GM12878 (cell line): Measurements from ENCODE around the gene ELOA. TPM values are rescaled to one million over a fixed set of nuclear protein-coding genes. Genes with fewer than 3 reads are reported as not detected.
A peak's percentile ranks its signal among the peaks of the same experiment; 100 is the strongest.

ENCODE experiments used
- ASH2L ChIP-seq: fragments of 300-600, 200-600 bp; sonication (generic); IDR thresholded peaks from 2 replicates; pipeline ENCODE4 v1.6.1; 2017; ENCODE audit warnings: low read depth, mild to moderate bottlenecking, borderline replicate concordance
- ATF3 ChIP-seq: IDR thresholded peaks from 2 replicates; pipeline ENCODE4 v1.6.1; 2011; ENCODE audit warnings: low read depth, mild to moderate bottlenecking, low read length, moderate library complexity, borderline replicate concordance; ENCODE audit errors: extremely low read depth
- CBX5 ChIP-seq: sonication (generic); IDR thresholded peaks from 2 replicates; pipeline ENCODE4 v1.6.1; 2016; ENCODE audit warnings: low read depth, moderate library complexity, mild to moderate bottlenecking, inconsistent platforms
- CHD4 ChIP-seq: fragments of 200-600 bp; sonication (generic); IDR thresholded peaks from 2 replicates; pipeline ENCODE4 v1.6.1; 2016; ENCODE audit warnings: mild to moderate bottlenecking
- CREB1 ChIP-seq: IDR thresholded peaks from 2 replicates; pipeline ENCODE4 v1.6.1; 2012; ENCODE audit warnings: low read depth, mild to moderate bottlenecking, inconsistent platforms
- CTCF ChIP-seq, 3 experiments: IDR thresholded peaks in 2 of 3; conservative IDR thresholded peaks in 1 of 3; 2 replicates each; pipeline ENCODE4 v1.5.1; 2011; ENCODE audit warnings: low read depth in 3 of 3, low read length in 3 of 3, mild to moderate bottlenecking in 3 of 3, control low read depth in 2 of 3, moderate library complexity in 2 of 3, inconsistent platforms in 1 of 3, mixed read lengths in 1 of 3; ENCODE audit not compliant: control insufficient read depth in 2 of 3, insufficient read depth in 1 of 3; ENCODE audit errors: extremely low read depth in 1 of 3
- EP300 ChIP-seq, 2 experiments: fragments of 150-350 bp in 1 of 2; IDR thresholded peaks; 2 replicates each; pipeline ENCODE4 v1.6.1; 2011 to 2012; ENCODE audit warnings: low read depth in 2 of 2, low read length in 2 of 2, borderline replicate concordance in 1 of 2, improper control_type of control experiment in 1 of 2, inconsistent platforms in 1 of 2; ENCODE audit not compliant: control insufficient read depth in 1 of 2
- GATAD2B ChIP-seq: fragments of 450-650 bp; conservative IDR thresholded peaks from 2 replicates; pipeline ENCODE4 v1.6.1; 2017; ENCODE audit warnings: low read depth, mild to moderate bottlenecking, moderate library complexity
- HDAC2 ChIP-seq: fragments of 200-600 bp; sonication (generic); IDR thresholded peaks from 2 replicates; pipeline ENCODE4 v1.6.1; 2017
- LARP7 ChIP-seq: fragments of 450-650 bp; IDR thresholded peaks from 2 replicates; pipeline ENCODE4 v1.6.1; 2017; ENCODE audit warnings: mild to moderate bottlenecking
- MLLT1 ChIP-seq: fragments of 450-650 bp; IDR thresholded peaks from 2 replicates; pipeline ENCODE4 v1.6.1; 2016; ENCODE audit warnings: mild to moderate bottlenecking
- MXI1 ChIP-seq: fragments of 150-350 bp; IDR thresholded peaks from 2 replicates; pipeline ENCODE4 v1.6.1; 2011; ENCODE audit warnings: low read depth, mild to moderate bottlenecking, inconsistent platforms, low read length, improper control_type of control experiment
- MYC ChIP-seq: IDR thresholded peaks from 2 replicates; pipeline ENCODE4 v1.6.1; 2011; ENCODE audit warnings: mild to moderate bottlenecking, low read length, moderate library complexity, inconsistent platforms; ENCODE audit not compliant: insufficient read depth, insufficient replicate concordance, insufficient read length, severe bottlenecking
- NFYB ChIP-seq: IDR thresholded peaks from 2 replicates; pipeline ENCODE4 v1.6.1; 2011; ENCODE audit warnings: low read depth, mild to moderate bottlenecking, low read length, improper control_type of control experiment, moderate library complexity; ENCODE audit not compliant: insufficient read depth
- NR2C2 ChIP-seq: IDR thresholded peaks from 2 replicates; pipeline ENCODE4 v1.6.1; 2011; ENCODE audit warnings: borderline replicate concordance, low read depth; ENCODE audit not compliant: control insufficient read depth, insufficient read length
- POLR2A ChIP-seq: IDR thresholded peaks from 2 replicates; pipeline ENCODE4 v1.6.1; 2011; ENCODE audit warnings: low read depth, mild to moderate bottlenecking, low read length
- RELB ChIP-seq: fragments of 450-650 bp; IDR thresholded peaks from 2 replicates; pipeline ENCODE4 v1.6.1; 2017; ENCODE audit warnings: low read depth, mild to moderate bottlenecking, moderate library complexity
- SMARCA5 ChIP-seq: fragments of 450-650 bp; IDR thresholded peaks from 2 replicates; pipeline ENCODE4 v1.6.1; 2017; ENCODE audit warnings: mild to moderate bottlenecking
- TARDBP ChIP-seq: IDR thresholded peaks from 2 replicates; pipeline ENCODE4 v1.6.1; 2016; ENCODE audit warnings: borderline replicate concordance
- TCF12 ChIP-seq: IDR thresholded peaks from 2 replicates; pipeline ENCODE4 v1.6.1; 2011; ENCODE audit warnings: low read depth, mild to moderate bottlenecking, low read length
- ZBED1 ChIP-seq: IDR thresholded peaks from 2 replicates; pipeline ENCODE4 v1.6.1; 2016; ENCODE audit warnings: borderline replicate concordance
- ZBTB33 ChIP-seq: fragments of 450-650 bp; IDR thresholded peaks from 2 replicates; pipeline ENCODE4 v1.6.1; 2017; ENCODE audit warnings: mild to moderate bottlenecking
- ZNF622 ChIP-seq: fragments of 450-650 bp; IDR thresholded peaks from 2 replicates; pipeline ENCODE4 v1.6.1; 2017; ENCODE audit warnings: mild to moderate bottlenecking, inconsistent platforms
- polyA plus RNA-seq, 11 experiments: library from polyadenylated mRNA; depleted of rRNA in 4 of 11; unstranded in 6 of 11; stranded (reverse) in 5 of 11; fragments of >200 nt; fragmentation: Nextera tagmentation in 4 of 11; fragmentation: Illumina TruSeq in 1 of 11; extraction: Ambion mirVana in 4 of 11; extraction: Trizol in 1 of 11; gene quantifications; 1 replicate in 1 of 11; 2 replicates in 10 of 11; pipeline versions ENCODE4 v1.2.1 to v1.2.3, GENCODE V29; 2011 to 2016; ENCODE audit warnings: inconsistent platforms in 2 of 11, missing spikeins in 2 of 11, low read depth in 1 of 11
- total RNA-seq, 4 experiments: library from RNA; depleted of rRNA in 3 of 4; stranded (reverse); fragments of >200 nt in 3 of 4; fragmentation: Illumina TruSeq in 1 of 4; extraction: Trizol in 1 of 4; gene quantifications; 2 replicates each; pipeline versions ENCODE4 v1.2.1 to v1.2.3, GENCODE V29; 2013 to 2021

The ELOA gene
- total and polyA plus RNA-seq, 10 of the 15 experiments (the other 5 are each of a cell fraction or from before 2014, with no cell fraction given), result 20.1 to 63.6 (median 39.8) TPM

- TF ChIP-seq CTCF (IDR thresholded peaks at IDR 0.05 in 2 of 3, conservative IDR thresholded peaks at IDR 0.05 in 1 of 3; ENCODE audit: control insufficient read depth in 2 of 3, extremely low read depth in 1 of 3, insufficient read depth in 1 of 3, low read depth in 3 of 3, low read length in 3 of 3) (no peak), ZBTB33 (no peak), MYC (no peak), EP300 (IDR thresholded peaks at IDR 0.05; ENCODE audit: borderline replicate concordance in 1 of 2, control insufficient read depth in 1 of 2, low read depth in 2 of 2, low read length in 2 of 2) (no peak), MXI1 (peak; percentile 66), ZNF622 (no peak), TCF12 (0 out of 2 replicates have a peak, but pooled peaks have one; percentile 42), ATF3 (no peak), SMARCA5 (no peak), RELB (peak; percentile 89; the same call in 1 of the 2 replicates), LARP7 (no peak; the same call in 1 of the 2 replicates), MLLT1 (no peak), CBX5 (no peak), ZBED1 (no peak), HDAC2 (no peak), NR2C2 (no peak), GATAD2B (peak; percentile 35; the same call in 1 of the 2 replicates), CREB1 (peak; percentile 97), CHD4 (no peak), TARDBP (no peak), NFYB (no peak), POLR2A (peak; percentile 83), ASH2L (no peak)
Observed at GRCh38 chr1:23800400-23801337, 57.4 kb downstream of the ELOA start, which contains the start of gene GALE (continued).
